Mucosa of gallbladder (tissue), 1 donor: ENCODE data around the gene TSNAXIP1. TPM values are rescaled to one million over a fixed set of nuclear protein-coding genes. Genes with fewer than 3 reads are reported as not detected.
A peak's percentile ranks its signal among the peaks of the same experiment; 100 is the strongest.

Experiments used
- DNase-seq: peaks from one replicate; pipeline ENCODE4 v3.0.0-alpha.2; 2020; ENCODE audit warnings: low spot score
- total RNA-seq: library from RNA; stranded (reverse); gene quantifications from one replicate; pipeline ENCODE4 v1.2.1, GENCODE V29; 2021
- donor health status: DM: no; HTN: no; CAD: no.

Gene TSNAXIP1, protein sequence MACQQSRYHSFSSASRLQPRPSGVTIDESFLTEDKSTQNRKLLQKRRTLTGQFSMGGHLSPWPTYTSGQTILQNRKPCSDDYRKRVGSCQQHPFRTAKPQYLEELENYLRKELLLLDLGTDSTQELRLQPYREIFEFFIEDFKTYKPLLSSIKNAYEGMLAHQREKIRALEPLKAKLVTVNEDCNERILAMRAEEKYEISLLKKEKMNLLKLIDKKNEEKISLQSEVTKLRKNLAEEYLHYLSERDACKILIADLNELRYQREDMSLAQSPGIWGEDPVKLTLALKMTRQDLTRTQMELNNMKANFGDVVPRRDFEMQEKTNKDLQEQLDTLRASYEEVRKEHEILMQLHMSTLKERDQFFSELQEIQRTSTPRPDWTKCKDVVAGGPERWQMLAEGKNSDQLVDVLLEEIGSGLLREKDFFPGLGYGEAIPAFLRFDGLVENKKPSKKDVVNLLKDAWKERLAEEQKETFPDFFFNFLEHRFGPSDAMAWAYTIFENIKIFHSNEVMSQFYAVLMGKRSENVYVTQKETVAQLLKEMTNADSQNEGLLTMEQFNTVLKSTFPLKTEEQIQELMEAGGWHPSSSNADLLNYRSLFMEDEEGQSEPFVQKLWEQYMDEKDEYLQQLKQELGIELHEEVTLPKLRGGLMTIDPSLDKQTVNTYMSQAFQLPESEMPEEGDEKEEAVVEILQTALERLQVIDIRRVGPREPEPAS
- total RNA-seq = 4.1 TPM

DNA sequence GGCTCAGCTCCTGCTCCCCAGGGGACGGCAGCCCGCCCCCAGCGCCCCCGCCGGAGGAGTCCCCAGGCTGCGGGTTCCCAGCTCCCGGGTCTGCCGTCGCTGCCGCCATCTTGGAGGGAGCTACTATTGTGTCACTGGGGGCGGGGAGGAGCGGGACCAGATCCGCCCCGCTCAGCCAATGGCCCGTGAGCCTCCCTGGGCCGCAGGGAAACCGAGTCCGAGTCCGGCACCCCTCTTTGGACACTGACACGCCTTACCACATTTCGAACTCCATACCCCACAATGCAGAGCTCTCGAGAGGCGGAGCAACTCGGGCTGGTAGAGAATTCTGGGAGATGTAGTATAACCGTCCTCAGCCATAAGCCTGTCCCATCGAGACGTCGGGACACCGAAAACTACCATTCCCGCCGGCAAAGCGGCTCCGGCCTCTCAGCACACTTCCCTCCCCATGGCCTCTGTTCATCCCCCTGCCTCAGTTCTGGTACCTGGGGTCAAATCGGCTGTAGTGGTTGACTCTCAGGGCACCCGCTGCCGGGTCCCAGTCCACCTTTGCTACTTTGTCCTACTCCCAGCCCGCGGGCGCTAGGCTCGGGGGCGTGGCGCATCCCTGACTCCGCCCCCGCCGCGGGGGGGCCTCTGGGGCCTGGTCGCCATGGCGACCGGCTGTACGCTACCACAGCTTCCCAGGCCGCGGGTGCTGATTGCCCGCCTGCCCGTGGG, at the start of gene TSNAXIP1, which contains the start of gene RANBP10:
Gene TSNAXIP1, plus strand, starts transcription at position 462 of the 720 bp plus-strand sequence. CDS start 261 bp downstream, outside the sequence.
Gene RANBP10, minus strand, starts transcription at position 133 of the 720 bp plus-strand sequence. Its CDS starts 24 bp downstream, at position 109.
- DNase-seq = peak; percentile 98

DNA sequence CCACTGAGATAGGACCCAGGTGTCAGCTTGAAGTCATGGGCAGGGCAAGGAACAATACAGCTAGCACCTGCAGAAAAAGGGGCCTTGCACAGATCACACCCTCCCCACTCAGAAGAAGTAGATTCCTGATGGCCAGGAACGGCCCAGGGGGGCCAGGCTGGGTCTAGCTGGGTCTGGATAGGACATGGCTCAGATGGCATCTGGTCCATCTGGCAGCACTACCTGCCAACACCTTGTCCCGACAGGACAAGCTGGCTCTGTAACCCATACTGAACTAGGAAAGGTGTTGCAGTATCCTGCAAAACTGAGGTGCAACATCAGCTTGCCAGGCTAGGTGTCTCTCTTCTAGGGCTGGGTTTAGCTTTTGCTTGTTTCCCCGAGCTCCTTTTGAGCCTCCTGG, 48.7 kb upstream of the TSNAXIP1 start:
- DNase-seq = no peak

DNA sequence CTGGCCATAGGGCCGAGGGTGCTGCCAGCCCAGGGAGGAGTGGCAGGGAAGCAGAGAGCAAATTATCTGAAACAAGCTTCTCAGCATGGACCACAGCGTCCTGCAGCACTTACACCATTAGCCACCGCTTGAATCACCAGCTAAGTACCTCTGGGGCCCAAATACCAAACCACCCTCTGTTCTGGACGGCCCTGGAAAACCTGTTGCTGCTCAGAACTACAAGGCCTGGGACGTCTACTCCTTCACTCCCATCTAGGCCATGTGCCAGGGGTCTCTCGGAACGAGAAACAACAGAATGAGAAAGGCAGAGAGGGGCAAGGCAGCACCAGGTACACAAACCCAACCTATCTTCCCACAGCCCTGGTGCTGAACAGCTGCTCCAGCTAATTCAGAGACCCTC, 47.7 kb upstream of the TSNAXIP1 start:
- no peak for DNase-seq

DNA sequence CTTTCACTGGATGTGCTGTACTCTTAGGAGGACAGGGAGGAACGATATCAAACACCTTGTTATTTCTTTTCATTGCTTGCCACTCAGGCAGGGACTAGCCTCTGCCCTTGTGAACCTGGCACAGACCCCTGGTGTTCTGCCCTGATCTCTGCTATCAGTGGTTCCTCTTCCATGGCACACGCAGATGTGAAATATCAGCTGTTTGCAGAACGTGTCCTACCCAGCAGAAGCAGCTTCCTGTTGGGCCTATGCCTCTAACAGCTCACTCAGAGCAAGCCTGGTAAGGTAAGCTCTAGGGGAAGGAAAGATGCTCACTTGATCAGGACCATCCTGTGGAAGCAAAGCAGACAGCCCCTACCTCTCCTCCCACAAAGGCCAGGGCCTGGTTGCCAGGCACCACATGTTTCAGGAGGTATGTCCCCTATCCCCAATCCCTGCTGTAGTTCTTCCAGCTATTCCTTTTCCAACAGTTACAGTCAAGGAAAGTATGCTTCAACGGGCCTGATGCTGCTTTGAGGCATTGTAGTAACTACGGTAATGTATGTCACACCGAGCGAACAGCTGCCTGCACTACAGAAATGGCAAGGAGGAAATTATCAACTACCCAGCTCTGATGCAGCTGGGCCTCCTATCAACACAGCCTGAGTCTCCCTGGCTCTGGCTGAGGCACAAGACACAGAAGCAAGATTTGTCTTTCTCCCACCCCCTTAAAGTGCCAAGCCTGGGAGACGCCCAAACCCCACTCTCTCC, 46.3 kb upstream of the TSNAXIP1 start:
- no peak for DNase-seq

DNA sequence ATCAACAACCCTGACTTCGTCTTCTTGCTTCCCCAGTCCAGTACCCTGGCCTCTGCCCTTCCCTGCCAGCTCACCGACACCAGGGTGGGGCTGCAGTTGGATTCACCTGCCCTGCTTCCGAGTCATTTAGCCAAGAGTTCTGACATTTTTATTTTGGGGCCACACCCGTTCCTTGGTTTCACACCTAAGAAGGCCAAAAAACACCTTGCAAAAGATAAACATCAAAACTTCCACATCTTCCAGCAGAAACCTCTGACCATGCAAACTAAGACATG, 45.8 kb upstream of the TSNAXIP1 start:
- DNase-seq = no peak

DNA sequence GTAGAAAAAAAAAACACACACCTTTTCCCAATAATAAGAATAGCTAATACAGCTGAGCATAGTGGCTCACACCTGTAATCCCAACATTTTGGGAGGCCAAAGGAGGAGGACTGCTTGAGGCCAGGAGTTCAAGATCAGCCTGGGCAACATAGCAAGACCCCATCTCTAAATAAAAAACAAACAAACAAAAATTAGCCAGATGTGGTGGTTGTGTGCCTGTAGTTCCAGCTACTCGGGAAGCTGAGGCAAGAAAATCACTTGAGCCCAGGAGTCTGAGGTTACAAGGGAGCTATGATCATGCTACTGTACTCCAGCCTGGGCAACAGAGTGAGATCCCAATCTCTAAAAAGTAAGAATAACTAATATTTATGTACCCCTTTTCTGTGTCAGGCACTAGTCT, 44.8 kb upstream of the TSNAXIP1 start:
- no peak for DNase-seq

DNA sequence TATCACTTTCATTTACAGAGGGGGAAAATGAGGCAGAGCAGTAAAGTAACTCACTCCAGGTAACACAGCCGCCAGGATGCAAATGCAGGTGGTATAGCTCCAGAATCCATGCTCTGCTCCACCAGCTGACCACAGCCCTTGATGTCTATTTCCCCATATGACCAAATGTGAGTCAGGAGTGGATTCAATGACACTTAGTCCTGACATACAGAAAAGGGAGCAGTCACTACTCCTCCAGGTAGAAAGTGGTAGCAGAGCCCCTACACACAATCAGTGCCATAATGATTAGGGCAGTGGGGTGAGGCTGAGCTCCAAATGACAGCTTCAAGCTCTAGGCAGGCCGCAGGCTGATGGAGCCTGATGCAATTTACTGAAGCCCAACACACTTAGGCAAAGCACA, 44.3 kb upstream of the TSNAXIP1 start:
- no peak for DNase-seq

DNA sequence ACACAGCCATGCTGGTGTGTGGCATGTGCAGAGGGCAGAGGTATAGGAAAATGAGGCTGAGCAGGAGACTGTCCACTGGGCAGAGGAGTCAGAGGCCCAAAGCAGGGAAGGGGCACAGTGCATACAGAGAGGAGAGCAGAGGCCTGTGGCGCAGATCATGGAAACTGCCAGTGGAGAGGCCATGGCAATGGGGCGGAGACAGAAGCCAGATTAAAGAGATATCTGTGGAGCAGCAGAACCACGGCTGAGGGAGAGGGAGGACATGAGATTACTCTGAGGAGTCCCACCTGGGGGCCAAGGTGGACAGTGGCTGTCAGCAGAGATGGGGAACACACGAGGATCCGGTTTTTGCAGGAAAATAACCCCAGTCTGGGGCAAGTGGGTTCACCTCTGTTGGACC, 43.6 kb upstream of the TSNAXIP1 start:
- no peak for DNase-seq

DNA sequence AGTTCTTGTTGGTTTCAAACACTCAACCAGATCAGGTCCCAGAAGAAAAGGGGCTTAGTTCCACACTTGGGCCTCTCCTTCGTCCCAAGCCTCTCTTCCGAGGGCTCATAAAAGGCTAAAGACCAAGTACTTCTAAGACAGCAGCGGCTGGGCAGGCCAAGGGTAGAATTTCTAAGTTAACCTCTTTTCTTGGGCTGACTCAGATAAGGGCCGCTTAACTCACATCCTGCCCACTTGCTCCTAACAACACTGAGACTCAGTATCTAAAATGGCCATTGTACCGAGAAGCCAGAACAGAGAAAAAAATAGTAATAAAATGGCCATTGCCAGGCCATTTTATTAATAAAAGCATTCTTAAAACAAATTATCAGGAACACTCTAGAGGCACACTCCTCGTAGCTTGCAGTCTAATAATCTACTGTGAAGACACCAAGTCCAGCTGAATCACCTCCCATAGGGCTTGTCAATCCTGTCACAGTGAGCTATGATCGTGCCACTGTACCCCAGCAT, 42.5 kb upstream of the TSNAXIP1 start:
- no peak for DNase-seq

DNA sequence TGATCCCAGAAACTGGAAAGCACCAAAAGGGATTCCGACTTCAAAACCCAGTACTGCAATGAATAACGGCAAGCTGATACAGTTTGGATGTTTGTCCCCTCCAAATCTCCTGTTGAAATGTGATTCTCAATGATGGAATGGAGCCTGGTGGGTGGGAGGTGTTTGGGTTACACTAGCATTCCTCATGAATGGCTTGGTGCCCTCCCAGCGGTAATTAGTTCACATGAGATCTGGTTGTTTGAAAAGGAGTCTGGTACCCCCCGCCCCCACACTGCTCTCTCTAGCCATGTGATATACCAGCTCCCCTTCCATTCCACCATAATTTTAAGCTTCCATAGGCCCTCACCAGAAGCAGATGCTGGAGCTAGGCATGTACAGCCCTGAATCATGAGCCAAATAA, 40.4 kb upstream of the TSNAXIP1 start:
- DNase-seq = no peak

DNA sequence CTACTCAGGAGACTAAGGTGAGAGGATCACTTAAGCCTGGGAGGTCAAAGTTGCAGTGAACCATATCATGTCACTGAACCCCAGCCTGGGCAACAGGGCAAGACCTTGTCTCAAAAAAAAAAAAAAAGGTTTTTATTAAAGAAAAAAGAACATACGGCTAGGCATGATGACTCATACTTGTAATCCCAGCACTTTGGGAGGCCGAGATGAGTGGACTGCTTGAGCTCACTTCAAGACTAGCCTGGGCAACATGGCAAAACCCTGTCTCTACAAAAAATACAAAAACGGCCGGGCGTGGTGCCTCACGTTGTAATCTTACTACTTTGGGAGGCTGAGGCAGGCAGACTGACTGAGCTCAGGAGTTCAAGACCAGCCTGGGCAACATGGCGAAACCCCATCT, 38.7 kb upstream of the TSNAXIP1 start:
- no peak for DNase-seq

DNA sequence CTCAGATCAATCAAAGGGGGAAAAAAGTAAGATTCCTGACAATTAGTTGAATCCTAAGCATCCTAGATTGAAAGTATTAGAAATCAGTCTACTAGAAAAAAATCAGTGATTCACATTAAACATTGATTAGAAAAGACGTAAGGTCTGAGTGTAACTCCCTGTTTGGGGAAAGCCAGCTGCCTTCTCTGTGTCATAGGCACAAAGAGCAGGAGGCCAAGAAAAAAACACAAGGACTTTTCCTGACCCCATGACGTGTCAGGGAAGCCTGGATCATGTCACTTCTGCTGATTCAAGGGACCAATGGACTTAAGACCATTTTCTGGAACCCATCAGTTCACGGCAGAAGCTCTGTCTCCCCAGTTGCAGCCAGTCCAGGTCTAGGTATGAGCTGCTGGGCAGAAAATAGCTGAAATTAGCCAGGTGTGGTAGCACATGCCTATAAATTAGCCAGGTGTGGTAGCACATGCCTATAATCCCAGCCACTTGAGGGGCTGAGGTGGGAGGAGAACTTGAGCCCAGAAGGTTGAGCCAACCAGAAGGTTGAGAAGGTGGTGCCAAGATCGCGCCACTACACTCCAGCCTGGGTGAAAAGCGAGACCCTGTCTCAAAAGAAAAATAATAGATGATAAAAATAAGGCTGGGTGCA, 36.2 kb upstream of the TSNAXIP1 start:
- DNase-seq = no peak

DNA sequence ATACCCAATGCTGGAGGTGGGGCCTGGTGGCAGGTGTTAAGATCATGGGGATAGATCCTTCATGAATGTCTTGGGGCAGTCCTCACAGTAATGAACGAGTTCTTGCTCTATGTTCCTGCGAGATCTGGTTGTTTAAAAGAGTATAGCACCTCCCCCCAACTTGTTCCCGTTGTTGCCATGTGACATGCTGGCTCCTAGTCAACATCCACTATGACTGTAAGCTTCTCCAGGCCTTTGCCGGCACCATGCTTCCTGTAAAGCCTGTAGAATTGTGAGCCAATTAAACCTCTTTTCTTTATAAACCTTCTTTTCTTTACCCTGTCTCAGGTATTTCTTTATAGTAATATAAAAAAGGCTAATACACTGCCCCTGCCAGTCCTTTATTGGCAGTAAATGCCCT, 33.6 kb upstream of the TSNAXIP1 start:
- DNase-seq = peak; percentile 27

DNA sequence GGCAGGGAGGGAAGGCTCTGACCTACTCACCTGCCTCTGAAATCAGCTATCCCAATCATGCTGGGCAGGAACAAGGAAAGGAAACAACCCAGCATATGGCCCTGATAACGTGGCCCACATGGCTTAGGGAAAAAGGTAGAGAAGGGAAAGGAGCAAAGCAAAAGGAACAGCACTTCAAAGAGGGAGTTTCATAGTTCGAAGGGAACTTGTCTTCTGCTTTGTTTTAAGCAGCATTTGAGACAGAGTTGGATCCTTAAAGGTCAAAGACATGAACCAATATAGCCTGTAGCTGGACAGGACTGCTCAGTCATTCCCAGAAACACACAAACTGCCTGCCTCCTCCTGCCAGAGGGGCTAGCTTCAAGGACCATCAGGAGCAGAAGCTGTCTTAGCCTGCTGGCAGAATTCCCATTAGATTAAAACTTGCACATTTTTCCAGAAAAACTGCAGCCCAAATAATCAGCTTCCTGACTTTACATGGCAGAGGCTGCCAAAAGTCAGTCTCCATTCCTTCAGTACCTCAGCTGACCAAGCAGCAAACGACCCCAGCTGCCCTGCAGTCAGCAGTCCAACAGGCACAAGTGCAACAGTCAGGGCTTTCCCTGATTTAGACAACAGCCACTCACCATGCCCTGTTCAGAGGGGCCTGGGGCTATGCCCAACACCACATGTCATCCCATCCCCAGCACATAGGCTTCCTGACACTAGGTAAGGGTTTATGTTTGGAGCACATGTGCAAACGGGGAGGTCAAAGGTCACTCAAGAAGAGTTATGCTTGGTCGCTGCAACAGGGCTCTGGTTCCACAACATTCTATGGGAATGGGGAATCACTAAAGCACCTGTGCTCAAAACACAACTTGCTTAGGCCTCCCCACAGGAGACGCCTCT, 32.9 kb upstream of the TSNAXIP1 start:
- DNase-seq = no peak

DNA sequence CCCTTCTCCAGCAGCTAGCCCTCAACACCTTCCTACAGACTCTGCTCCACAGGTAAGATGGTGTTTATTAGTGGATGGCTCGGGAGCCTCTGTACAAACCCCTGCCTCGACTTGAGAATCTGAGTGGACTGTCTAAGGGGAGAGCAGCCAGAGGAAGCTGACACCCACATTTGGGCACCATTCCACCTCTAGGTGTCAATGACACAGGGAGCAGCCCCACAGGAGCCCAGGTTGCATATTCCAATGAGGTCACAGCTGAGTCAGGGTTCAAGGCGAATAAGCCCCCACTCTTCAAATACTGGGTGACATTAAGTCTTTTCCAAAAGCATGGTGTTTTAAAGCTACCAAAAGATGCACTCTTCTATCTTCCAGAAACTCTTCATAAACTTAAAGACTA, 32.2 kb upstream of the TSNAXIP1 start:
- DNase-seq = no peak

DNA sequence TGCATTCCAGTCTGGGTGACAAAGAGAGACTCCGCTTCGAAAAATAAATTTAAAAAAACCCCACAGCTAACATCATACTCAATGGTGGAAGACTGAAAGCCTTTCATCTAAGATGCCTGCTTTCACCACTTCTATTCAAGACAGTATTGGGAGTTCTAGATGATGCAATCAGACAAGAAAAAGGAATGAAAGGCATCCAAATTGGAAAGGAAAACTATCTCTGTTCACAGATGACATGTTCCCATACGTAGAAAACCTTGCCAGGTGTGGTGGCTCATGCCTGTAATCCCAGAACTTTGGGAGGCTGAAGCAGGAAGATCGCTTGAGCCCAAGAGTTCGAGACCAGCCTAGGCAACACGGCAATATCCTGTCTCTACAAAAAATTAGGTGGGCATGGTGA, 31.4 kb upstream of the TSNAXIP1 start:
- DNase-seq = no peak

DNA sequence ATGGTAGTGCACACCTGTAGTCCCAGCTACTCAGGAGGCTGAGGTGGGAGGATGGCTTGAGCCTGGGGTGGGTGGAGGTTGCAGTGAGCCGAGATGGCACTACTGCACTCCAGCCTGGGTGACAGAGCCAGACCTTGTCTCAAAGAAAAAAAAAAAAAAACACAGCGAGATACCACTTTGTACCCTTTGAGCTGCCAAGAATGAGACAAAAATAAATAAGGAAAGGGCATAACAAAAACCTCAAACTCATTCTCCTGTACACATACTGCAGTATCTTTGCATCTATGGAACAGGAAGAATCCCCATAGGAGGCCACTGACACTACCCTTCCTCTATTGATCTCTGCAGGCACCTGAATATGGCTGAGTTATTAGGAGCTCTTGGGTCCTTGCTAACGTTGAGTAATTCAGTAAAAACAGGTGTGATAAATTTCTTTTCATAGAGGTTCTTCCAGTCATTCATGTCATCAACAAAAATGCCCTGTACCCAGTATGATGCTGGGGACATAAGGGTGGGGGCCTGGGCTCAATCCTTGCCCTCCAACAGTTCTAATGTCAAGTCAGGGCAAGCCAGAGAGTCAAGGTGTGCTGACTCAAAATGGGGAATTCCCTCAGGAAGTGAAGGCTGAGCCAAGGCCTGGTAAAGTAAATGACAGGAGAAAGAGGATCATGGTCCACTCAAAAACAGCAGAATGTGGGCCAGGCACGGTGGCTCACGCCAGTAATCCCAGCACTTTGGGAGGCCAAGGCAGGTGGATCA, 27.3 kb upstream of the TSNAXIP1 start:
- DNase-seq = no peak

DNA sequence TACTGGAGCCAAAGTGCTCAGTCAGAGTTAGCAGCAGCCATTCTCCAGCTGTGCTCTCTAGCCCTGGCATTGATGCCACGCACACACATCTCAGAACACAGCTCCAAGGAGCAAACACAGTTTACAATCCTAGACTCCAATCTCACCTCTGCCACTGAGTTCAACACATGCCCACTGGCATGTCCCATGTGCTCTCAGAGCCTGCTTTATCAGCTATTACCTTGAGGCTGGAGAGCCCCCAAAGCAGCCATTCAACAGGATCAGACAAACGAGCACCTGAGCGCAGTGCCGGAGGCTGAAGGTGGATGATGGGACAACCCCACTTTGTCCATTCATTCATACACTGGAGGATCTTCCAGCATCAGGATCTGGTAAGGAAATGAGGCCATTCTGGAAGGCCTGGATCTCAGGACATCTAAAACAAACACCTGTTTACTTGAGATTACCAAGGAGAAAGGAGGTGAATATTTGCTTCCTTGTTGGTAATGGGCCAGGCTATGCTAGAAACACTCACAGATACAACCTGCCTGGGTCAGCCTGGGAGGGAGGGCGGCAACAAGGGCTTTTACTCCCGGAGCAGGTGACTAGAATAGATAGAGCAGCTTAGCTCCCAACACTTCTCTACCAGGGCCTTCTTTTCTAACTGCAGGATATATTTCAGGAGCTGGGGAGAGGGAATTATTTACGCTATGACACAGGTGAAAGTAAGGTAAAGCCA, 25.7 kb upstream of the TSNAXIP1 start:
- peak; percentile 22 for DNase-seq

DNA sequence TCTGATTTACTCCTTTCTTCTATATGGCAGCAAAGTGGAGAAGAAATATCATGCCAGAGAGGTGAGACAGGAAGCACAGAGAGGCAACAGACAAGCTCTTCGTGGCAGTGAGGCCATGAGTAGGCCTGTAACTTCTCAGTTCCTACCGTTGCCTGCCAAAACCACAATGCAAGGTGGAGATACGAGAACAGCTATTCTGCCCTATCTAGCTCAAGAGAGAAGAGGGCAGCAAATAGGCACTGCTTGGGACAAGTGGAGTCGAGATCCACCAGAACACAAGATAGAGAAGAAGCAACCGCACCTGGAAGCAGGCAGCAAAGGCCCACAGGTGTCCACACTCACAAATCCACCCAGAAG, 25.1 kb upstream of the TSNAXIP1 start:
- no peak for DNase-seq
